ENCODE measurements around the gene RBP7.
"Not testable (repeated sequence)": the region's sequence is repeated elsewhere in the genome, so short reads cannot be mapped to it uniquely, and the experiment has no call there.

RBP7 gene

DNA sequence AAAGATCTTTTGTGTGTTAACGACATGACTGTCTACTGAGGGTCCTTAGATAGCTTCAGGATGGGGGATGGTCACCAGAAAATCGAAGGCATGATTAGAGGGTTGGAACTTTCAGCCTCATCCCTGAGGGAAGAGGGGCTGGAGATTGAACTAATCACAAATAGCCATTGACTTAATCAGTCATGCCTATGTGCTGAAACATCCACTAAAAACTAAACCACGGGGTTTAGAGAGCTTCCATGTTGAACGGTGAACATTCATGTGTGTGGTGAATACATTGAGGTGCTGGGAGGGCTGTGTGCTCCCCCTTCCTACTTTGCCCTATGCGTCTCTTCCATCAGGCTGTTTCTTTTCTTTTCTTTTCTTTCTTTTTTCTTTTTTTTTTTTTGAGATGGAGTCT, 17.0 kb downstream of the RBP7 start:
- FAIRE-seq = no peak
- no peak for DNase-seq (ENCODE audit: insufficient read length, low spot score)
- no peak for TF ChIP-seq CTCF (IDR thresholded peaks at IDR 0.05; ENCODE audit: insufficient read depth, missing control alignments)

- no peak for TF ChIP-seq CTCF (IDR thresholded peaks at IDR 0.05; ENCODE audit: insufficient read depth, missing control alignments)
- DNase-seq (ENCODE audit: insufficient read length, low spot score) (no peak), FAIRE-seq (no peak)
Observed at GRCh38 chr1:10019561-10019960, 22.5 kb downstream of the RBP7 start.

- no peak for TF ChIP-seq CTCF (IDR thresholded peaks at IDR 0.05; ENCODE audit: insufficient read depth, missing control alignments)
- FAIRE-seq (no peak), DNase-seq (ENCODE audit: insufficient read length, low spot score) (no peak)
Observed at GRCh38 chr1:10020086-10020485, 23.1 kb downstream of the RBP7 start.

DNA sequence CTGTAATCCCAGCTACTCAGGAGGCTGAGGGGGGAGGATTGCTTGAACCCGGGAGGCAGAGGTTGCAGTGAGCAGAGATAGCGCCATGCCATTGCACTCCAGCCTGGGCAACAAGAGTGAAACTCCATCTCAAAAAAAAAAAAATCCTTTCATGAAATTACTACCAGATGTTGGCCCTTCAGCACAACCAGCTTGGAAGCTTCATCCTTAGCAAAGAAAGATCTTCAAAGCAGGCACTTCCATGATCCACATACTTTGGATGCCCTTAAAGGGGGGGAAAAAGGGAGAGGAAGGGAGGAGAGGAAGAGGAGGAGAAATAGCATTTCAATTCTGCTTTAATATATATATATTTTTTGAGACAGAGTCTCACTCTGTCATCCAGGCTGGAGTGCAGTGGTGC, 23.6 kb downstream of the RBP7 start:
- DNase-seq (ENCODE audit: insufficient read length, low spot score); FAIRE-seq: not testable (repeated sequence)

DNA sequence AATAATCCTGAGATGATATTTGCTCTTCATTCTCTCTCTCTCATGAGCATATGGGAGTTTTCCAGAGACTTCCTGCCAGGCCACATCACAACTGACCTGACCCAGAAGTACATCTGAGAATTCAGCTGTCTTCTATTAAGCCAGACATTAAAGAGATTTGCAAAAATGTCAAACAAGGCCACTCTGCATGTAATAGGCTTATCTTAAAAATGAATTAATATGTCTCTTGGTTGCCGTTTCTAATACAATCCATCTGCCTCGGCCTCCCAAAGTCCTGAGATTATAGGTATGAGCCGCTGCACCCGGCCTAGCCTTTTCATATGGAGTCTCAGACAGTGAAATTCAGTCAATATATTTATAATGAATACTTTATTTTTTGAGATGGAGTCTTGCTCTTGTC, 25.0 kb downstream of the RBP7 start:
- FAIRE-seq; DNase-seq (ENCODE audit: insufficient read length, low spot score): not testable (repeated sequence)

- FAIRE-seq (no peak), DNase-seq (ENCODE audit: insufficient read length, low spot score) (no peak)
- no peak for TF ChIP-seq CTCF (IDR thresholded peaks at IDR 0.05; ENCODE audit: insufficient read depth, missing control alignments)
Observed at GRCh38 chr1:10022656-10023055, 25.6 kb downstream of the RBP7 start.

DNA sequence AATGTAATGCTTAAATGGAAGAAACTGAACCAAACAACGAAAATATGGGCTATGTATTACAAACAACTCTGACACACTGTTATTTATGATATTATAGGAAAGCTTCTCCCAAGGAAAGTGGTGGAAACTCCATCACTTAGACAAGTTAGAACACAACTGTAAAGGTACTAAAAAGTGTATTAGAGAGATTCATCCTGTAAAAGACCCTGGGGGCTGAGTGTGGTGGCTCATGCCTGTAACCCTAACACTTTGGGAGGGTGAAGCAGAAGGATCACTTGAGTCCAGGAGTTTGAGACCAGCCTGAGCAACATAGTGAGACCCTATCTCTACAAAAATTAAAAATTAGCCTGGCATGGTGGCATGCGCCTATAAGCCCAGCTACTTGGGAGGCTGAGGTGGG, 28.3 kb downstream of the RBP7 start:
- DNase-seq (ENCODE audit: insufficient read length, low spot score) = no peak
- FAIRE-seq = no peak
- no peak for TF ChIP-seq CTCF (IDR thresholded peaks at IDR 0.05; ENCODE audit: insufficient read depth, missing control alignments)

DNA sequence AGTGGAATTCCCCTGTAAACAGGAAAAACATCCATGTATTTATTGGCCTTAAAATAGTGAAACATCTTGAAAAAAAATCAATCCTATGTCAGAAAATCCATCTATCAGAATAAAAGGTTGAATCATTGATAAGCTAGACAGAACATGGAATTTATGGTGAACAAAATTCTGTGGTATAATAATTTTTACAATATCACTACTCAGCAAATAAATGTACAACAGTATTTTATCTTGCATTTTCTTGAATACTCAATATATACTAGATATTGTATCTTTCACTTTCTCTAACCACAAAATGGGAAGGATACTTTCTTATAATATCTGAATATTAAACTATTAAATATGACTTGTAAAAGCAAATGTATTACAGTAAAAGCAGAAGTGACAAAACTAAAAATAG, 30.0 kb downstream of the RBP7 start:
- FAIRE-seq = no peak
- TF ChIP-seq CTCF (IDR thresholded peaks at IDR 0.05; ENCODE audit: insufficient read depth, missing control alignments) = no peak
- no peak for DNase-seq (ENCODE audit: insufficient read length, low spot score)

DNA sequence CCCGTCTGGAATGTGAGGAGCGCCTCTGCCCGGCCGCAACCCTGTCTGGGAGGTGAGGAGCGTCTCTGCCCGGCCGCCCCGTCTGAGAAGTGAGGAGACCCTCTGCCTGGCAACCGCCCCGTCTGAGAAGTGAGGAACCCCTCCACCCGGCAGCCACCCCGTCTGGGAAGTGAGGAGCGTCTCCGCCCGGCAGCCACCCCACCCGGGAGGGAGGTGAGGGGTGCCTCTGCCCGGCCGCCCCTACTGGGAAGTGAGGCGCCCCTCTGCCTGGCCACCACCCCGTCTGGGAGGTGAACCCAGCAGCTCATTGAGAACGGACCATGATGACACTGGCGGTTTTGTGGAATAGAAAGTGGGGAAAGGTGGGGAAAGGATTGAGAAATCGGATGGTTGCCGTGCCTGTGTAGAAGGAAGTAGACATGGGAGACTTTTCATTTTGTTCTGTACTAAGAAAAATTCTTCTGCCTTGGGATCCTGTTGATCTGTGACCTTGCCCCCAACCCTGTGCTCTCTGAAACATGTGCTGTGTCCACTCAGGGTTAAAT, 32.0 kb downstream of the RBP7 start:
- not testable (repeated sequence) for FAIRE-seq; DNase-seq (ENCODE audit: insufficient read length, low spot score)
